CD4-positive, alpha-beta T cell (primary cell): ENCODE measurements around the gene NR1H3. TPM values are rescaled to one million over a fixed set of nuclear protein-coding genes. Genes with fewer than 3 reads are reported as not detected.

Source experiments
- ATAC-seq: fragments of 200-7000 bp; cut with Tn5 transposase; one replicate; pipeline ENCODE4 v1.10.0; 2022; ENCODE audit warnings: mild to moderate bottlenecking; ENCODE audit not compliant: poor library complexity
- CTCF ChIA-PET: fragments of 350-600 bp; sonication (Branson Sonifier 250); formaldehyde crosslinking; loops from one replicate; lab custom pipeline; 2021; ENCODE audit warnings: antibody characterized with exemption, inconsistent platforms; lab: Charles Lee
- POLR2A ChIA-PET: fragments of 350-600 bp; sonication (Branson Sonifier 250); formaldehyde crosslinking; loops from one replicate; lab custom pipeline; 2021; ENCODE audit warnings: antibody characterized with exemption, inconsistent platforms; lab: Charles Lee
- DNase-seq, 14 experiments: peaks; one replicate each; pipeline ENCODE4 v3.0.0-alpha.2; 2013 to 2020; ENCODE audit warnings: mixed read lengths in 2 of 14
- H3K27ac ChIP-seq, 2 donors: one replicate each; pipeline versions ENCODE4 v1.5.1 to v1.7.0; 2013; ENCODE audit warnings: low read length in 2 of 2, low read depth in 1 of 2, mild to moderate bottlenecking in 1 of 2
- H3K27me3 ChIP-seq, 2 experiments: 1 replicate in 1 of 2; 2 replicates in 1 of 2; pipeline versions ENCODE4 v1.6.1 to v1.7.0; 2013; ENCODE audit warnings: low read length in 2 of 2, control low read depth in 1 of 2, mild to moderate bottlenecking in 1 of 2, moderate library complexity in 1 of 2; ENCODE audit not compliant: insufficient read depth in 2 of 2, control insufficient read depth in 1 of 2
- H3K36me3 ChIP-seq: one replicate; pipeline ENCODE4 v1.6.1; 2013; ENCODE audit warnings: low read length, control low read depth; ENCODE audit not compliant: insufficient read depth
- H3K4me1 ChIP-seq: one replicate; pipeline ENCODE4 v1.6.1; 2013; ENCODE audit warnings: low read length, control low read depth; ENCODE audit not compliant: insufficient read depth
- H3K4me3 ChIP-seq: one replicate; pipeline ENCODE4 v1.5.1; 2013; ENCODE audit warnings: mild to moderate bottlenecking, low read length, moderate library complexity
- H3K9me3 ChIP-seq, 2 experiments: 1 replicate in 1 of 2; 2 replicates in 1 of 2; pipeline versions ENCODE4 v1.6.1 to v1.7.0; 2013; ENCODE audit warnings: low read length in 2 of 2, mild to moderate bottlenecking in 2 of 2, control low read depth in 1 of 2, moderate library complexity in 1 of 2; ENCODE audit not compliant: control insufficient read depth in 1 of 2, insufficient read depth in 1 of 2
- H3K27ac Mint-ChIP-seq: one replicate; pipeline ENCODE4 v1.8.0; 2020; ENCODE audit warnings: mixed read lengths
- H3K27me3 Mint-ChIP-seq: one replicate; pipeline ENCODE4 v1.8.0; 2021; ENCODE audit warnings: mixed read lengths
- H3K36me3 Mint-ChIP-seq: one replicate; pipeline ENCODE4 v1.8.0; 2021; ENCODE audit warnings: low read depth, mixed read lengths
- H3K4me1 Mint-ChIP-seq: one replicate; pipeline ENCODE4 v1.8.0; 2021; ENCODE audit warnings: low read depth, mixed read lengths
- H3K4me3 Mint-ChIP-seq: one replicate; pipeline ENCODE4 v1.8.0; 2020; ENCODE audit warnings: mild to moderate bottlenecking, mixed read lengths
- H3K9me3 Mint-ChIP-seq: one replicate; pipeline ENCODE4 v1.8.0; 2020; ENCODE audit warnings: mixed read lengths
- CTCF ChIP-seq: fragments of 200-600 bp; IDR thresholded peaks from one replicate; pipeline ENCODE4 v1.8.0; 2022; ENCODE audit warnings: antibody characterized with exemption, mild to moderate bottlenecking
- intact Hi-C, 2 experiments: fragments of 100-400 bp; cut with DNase I in 1 of 2; cut with micrococcal nuclease in 1 of 2; formaldehyde crosslinking; loops; one replicate each; pipeline versions ENCODE4 v1.15.1 to v1.9.0; 2023 to 2025; cut with DNase I, micrococcal nuclease
- total RNA-seq, 174 experiments: library from RNA in 2 of 174; stranded (reverse) in 2 of 174; gene quantifications; one replicate each; pipeline ENCODE4 v1.2.3 and lab custom pipeline; 2021 to 2026

Gene NR1H3
- total RNA-seq, 2 experiments from 2014 or later = 1.8 to 2.3 TPM

GRCh38 chr11:47285969-47286770 lies 28.4 kb downstream of the NR1H3 start:
- Mint-ChIP-seq H3K36me3 (peaks cover 97% of the 10 kb centered on the region), H3K9me3 (no peaks in the 10 kb centered on the region), H3K27ac (no peak overlapping the region), H3K27me3 (no peaks in the 10 kb centered on the region), H3K4me1 (no peaks in the 10 kb centered on the region), H3K4me3 (no peak overlapping the region)
- H3K4me3 ChIP-seq = no peak overlapping the region
- no peak overlapping the region for H3K27ac ChIP-seq
- no peaks in the 10 kb centered on the region for H3K9me3 ChIP-seq
- ChIA-PET POLR2A (interaction anchor here (0.7 kb wide), 1 partner anchor 16 kb away, joined by 4 read pairs; the partner anchor contains the start of gene MADD), CTCF (no interaction called here)
- H3K36me3 ChIP-seq = peaks cover 87% of the 10 kb centered on the region
- H3K4me1 ChIP-seq = no peaks in the 10 kb centered on the region
- ATAC-seq = no peak
- H3K27me3 ChIP-seq = no peaks in the 10 kb centered on the region
- TF ChIP-seq CTCF = no peak
- DNase-seq = no peak
- intact Hi-C loops = no loop called here

- peaks cover 90% of the 10 kb centered on the region for H3K36me3 ChIP-seq
These were observed 30.3 kb downstream of the NR1H3 start for GRCh38 chr11:47288066-47288465.

GRCh38 chr11:47289856-47290255 lies 32.1 kb downstream of the NR1H3 start:
- ChIA-PET POLR2A (no interaction called here), CTCF (no interaction called here)
- Mint-ChIP-seq H3K27ac (no peak overlapping the region), H3K36me3 (peaks cover 96% of the 10 kb centered on the region), H3K27me3 (no peaks in the 10 kb centered on the region), H3K4me1 (no peaks in the 10 kb centered on the region), H3K4me3 (no peak overlapping the region), H3K9me3 (no peaks in the 10 kb centered on the region)
- intact Hi-C loops = no loop called here
- ATAC-seq = no peak
- Histone ChIP-seq H3K27ac (no peak overlapping the region), H3K4me1 (no peaks in the 10 kb centered on the region), H3K27me3 (no peaks in the 10 kb centered on the region), H3K36me3 (peaks cover 84% of the 10 kb centered on the region), H3K4me3 (no peak overlapping the region), H3K9me3 (no peaks in the 10 kb centered on the region)
- no peak for DNase-seq
- TF ChIP-seq CTCF = no peak

More at GRCh38 chr11:47288066-47288465, 30.3 kb downstream of the NR1H3 start:
- CTCF ChIA-PET = no interaction called here
- Mint-ChIP-seq H3K27ac (no peak overlapping the region), H3K36me3 (peaks cover 99% of the 10 kb centered on the region), H3K4me1 (no peaks in the 10 kb centered on the region), H3K4me3 (no peak overlapping the region), H3K9me3 (no peaks in the 10 kb centered on the region), H3K27me3 (no peaks in the 10 kb centered on the region)
- H3K4me3 ChIP-seq = no peak overlapping the region
- H3K4me1 ChIP-seq = no peaks in the 10 kb centered on the region
- no peaks in the 10 kb centered on the region for H3K9me3 ChIP-seq
- POLR2A ChIA-PET = no interaction called here
- no peak for TF ChIP-seq CTCF
- no peak for ATAC-seq
- no peak for DNase-seq
- no peaks in the 10 kb centered on the region for H3K27me3 ChIP-seq
- intact Hi-C loops = no loop called here
- H3K27ac ChIP-seq = no peak overlapping the region
